Measurements from ENCODE around the gene KCNH2. TPM values are rescaled to one million over a fixed set of nuclear protein-coding genes. Genes with fewer than 3 reads are reported as not detected.

Gene KCNH2
- total and polyA plus RNA-seq, 10 of the 15 experiments (the other 5 are each of a cell fraction or from before 2014, with no cell fraction given): 0.04 to 0.24 (median 0.17) TPM; not detected in 6

GRCh38 chr7:150967349-150967748, 10.8 kb downstream of the KCNH2 start:
- no peak for FAIRE-seq
- no peaks in the 10 kb centered on the region for H3K4me1 ChIP-seq (ENCODE audit: control insufficient read depth, insufficient read depth, low read length)
- in situ Hi-C loops (cut with MboI): no loop called here
- no peak for DNase-seq (ENCODE audit: low read depth, low spot score)
- H3K79me2 ChIP-seq (ENCODE audit: control insufficient read depth, insufficient read depth, low read length): no peaks in the 10 kb centered on the region
- H3K4me2 ChIP-seq (ENCODE audit: control insufficient read depth, insufficient read depth): no peak overlapping the region
- H3K9ac ChIP-seq (ENCODE audit: control insufficient read depth, insufficient read depth, low read length): no peak overlapping the region
- H3K36me3 ChIP-seq (ENCODE audit: control insufficient read depth in 2 of 2, insufficient read depth in 2 of 2, low read length in 1 of 2): no peaks in the 10 kb centered on the region
- ChIA-PET SMC1A (ENCODE audit: uncharacterized antibody, unreplicated experiment) (no interaction called here), CTCF (interaction anchor here (1.0 to 2.0 kb wide), 2 partner anchors 19 to 41 kb away, joined by 4 to 6 read pairs; no protein-coding TSS in a partner anchor), POLR2A (no interaction called here), RAD21 (ENCODE audit: unreplicated experiment) (no interaction called here)
- no peak overlapping the region for H2AFZ ChIP-seq (ENCODE audit: control insufficient read depth, low read depth, low read length)
- H3K27me3 ChIP-seq (replicated peaks in 1 of 2; ENCODE audit: control insufficient read depth in 2 of 2, insufficient read depth in 2 of 2, low read length in 1 of 2): peaks cover 0 to 2% of the 10 kb centered on the region in 2 experiments; a peak in 2 of 4 replicates
- BruUV-seq (replicated peaks): no TSS peak
- no peaks in the 10 kb centered on the region for H4K20me1 ChIP-seq (ENCODE audit: control insufficient read depth, insufficient read depth)
- no peak overlapping the region for H3K4me3 ChIP-seq
- no peaks in the 10 kb centered on the region for H3K9me3 ChIP-seq (replicated peaks; ENCODE audit: control insufficient read depth, insufficient read depth, low read length)
- no peak for ATAC-seq
- intact Hi-C loops (cut with micrococcal nuclease; ENCODE audit: unreplicated experiment): no loop called here
- 48% methylated on average over 6 of the region's 6 CpGs for WGBS (ENCODE audit: insufficient coverage, insufficient replicate concordance, low lambda C conversion rate, missing lambda C conversion rate)
- no peak for TF ChIP-seq ATF2 (IDR thresholded peaks at IDR 0.05; ENCODE audit: low read length)
- TF ChIP-seq YBX1 (IDR thresholded peaks at IDR 0.05): no peak
- TF ChIP-seq KAT2A (conservative IDR thresholded peaks at IDR 0.05; ENCODE audit: control insufficient read depth, low read depth, low read length): no peak
- no peak for TF ChIP-seq USF2 (IDR thresholded peaks at IDR 0.05; ENCODE audit: borderline replicate concordance, low read depth, low read length)
- no peak for TF ChIP-seq BCL11A (IDR thresholded peaks at IDR 0.05; ENCODE audit: low read depth, low read length)
- no peak for TF ChIP-seq PBX3 (IDR thresholded peaks at IDR 0.05; ENCODE audit: insufficient replicate concordance, low read depth, low read length)
- no peak for TF ChIP-seq RBBP5 (conservative IDR thresholded peaks at IDR 0.05)
- no peak for TF ChIP-seq GATAD2B (conservative IDR thresholded peaks at IDR 0.05; ENCODE audit: low read depth)
- TF ChIP-seq PKNOX1 (IDR thresholded peaks at IDR 0.05): no peak
- no peak for TF ChIP-seq ASH2L (IDR thresholded peaks at IDR 0.05; ENCODE audit: borderline replicate concordance, low read depth)
- no peak for TF ChIP-seq LARP7 (IDR thresholded peaks at IDR 0.05)
- no peak for TF ChIP-seq SMAD5 (IDR thresholded peaks at IDR 0.05; ENCODE audit: low read depth)
- no peak overlapping the region for H3K27ac ChIP-seq (ENCODE audit: control insufficient read depth, insufficient read depth)
